T-cell (primary cell): ENCODE results near the gene TTC23. TPM values are rescaled to one million over a fixed set of nuclear protein-coding genes. Genes with fewer than 3 reads are reported as not detected.

Experiments used
- ATAC-seq, 4 experiments: fragments of 200-7000 bp in 3 of 4; fragments of 150-1000 bp in 1 of 4; cut with Tn5 transposase; replicated peaks in 1 of 4; 1 replicate in 3 of 4; 2 replicates in 1 of 4; pipeline ENCODE4 v1.10.0; 2021; ENCODE audit warnings: moderate library complexity in 3 of 4, mild to moderate bottlenecking in 2 of 4, moderate number of reproducible peaks in 1 of 4
- CTCF ChIA-PET, 2 donors: fragments of 300-600 bp; sonication (Branson Sonifier 250); formaldehyde crosslinking; loops; one replicate each; lab custom pipeline; 2022; ENCODE audit warnings: antibody characterized with exemption in 2 of 2; lab: Charles Lee
- POLR2A ChIA-PET, 2 donors: fragments of 300-600 bp; sonication (Branson Sonifier 250); formaldehyde crosslinking; loops; one replicate each; lab custom pipeline; 2022; ENCODE audit warnings: antibody characterized with exemption in 2 of 2; lab: Charles Lee
- DNase-seq, 35 experiments: peaks; one replicate each; pipeline versions ENCODE4 v3.0.0 to v3.0.0-alpha.2; 2013 to 2023
- H3K27ac ChIP-seq: one replicate; pipeline ENCODE4 v1.5.1; 2013; ENCODE audit warnings: low read length
- H3K27me3 ChIP-seq, 2 experiments: replicated peaks in 1 of 2; 1 replicate in 1 of 2; 2 replicates in 1 of 2; pipeline versions ENCODE4 v1.6.1 to v1.7.0; 2013; ENCODE audit warnings: low read length in 1 of 2, mixed read lengths in 1 of 2; ENCODE audit not compliant: control insufficient read depth in 2 of 2, insufficient read depth in 2 of 2; ENCODE audit errors: extremely low read depth in 1 of 2
- H3K36me3 ChIP-seq, 2 donors: 1 replicate in 1 of 2; 2 replicates in 1 of 2; pipeline versions ENCODE4 v1.6.1 to v1.7.0; 2013; ENCODE audit warnings: low read length in 1 of 2; ENCODE audit not compliant: control insufficient read depth in 2 of 2, insufficient read depth in 1 of 2; ENCODE audit errors: extremely low read depth in 1 of 2
- H3K4me1 ChIP-seq, 2 experiments: 1 replicate in 1 of 2; 2 replicates in 1 of 2; pipeline versions ENCODE4 v1.6.1 to v1.7.0; 2013; ENCODE audit warnings: low read length in 2 of 2, mixed read lengths in 1 of 2; ENCODE audit not compliant: insufficient read depth in 2 of 2, control insufficient read depth in 1 of 2; ENCODE audit errors: extremely low read depth in 1 of 2
- H3K4me3 ChIP-seq, 2 donors: 1 replicate in 1 of 2; 2 replicates in 1 of 2; pipeline versions ENCODE4 v1.5.1 to v1.7.0; 2013; ENCODE audit warnings: mild to moderate bottlenecking in 2 of 2, low read length in 1 of 2, moderate library complexity in 1 of 2; ENCODE audit not compliant: control insufficient read depth in 1 of 2; ENCODE audit errors: extremely low read depth in 1 of 2
- H3K9me3 ChIP-seq: 2 replicates; pipeline ENCODE4 v1.7.0; 2013
- H3K27ac Mint-ChIP-seq, 2 donors: one replicate each; pipeline ENCODE4 v1.8.0; 2020 to 2021; ENCODE audit warnings: mild to moderate bottlenecking in 2 of 2, mixed read lengths in 2 of 2
- H3K27me3 Mint-ChIP-seq, 2 donors: one replicate each; pipeline ENCODE4 v1.8.0; 2021 to 2022; ENCODE audit warnings: mixed read lengths in 2 of 2
- H3K36me3 Mint-ChIP-seq: one replicate; pipeline ENCODE4 v1.8.0; 2021; ENCODE audit warnings: mixed read lengths
- H3K4me1 Mint-ChIP-seq, 3 donors: one replicate each; pipeline ENCODE4 v1.8.0; 2020 to 2022; ENCODE audit warnings: mixed read lengths in 3 of 3, mild to moderate bottlenecking in 1 of 3
- H3K4me3 Mint-ChIP-seq, 3 donors: one replicate each; pipeline ENCODE4 v1.8.0; 2020 to 2022; ENCODE audit warnings: mild to moderate bottlenecking in 3 of 3, mixed read lengths in 3 of 3, moderate library complexity in 3 of 3
- H3K9me3 Mint-ChIP-seq, 3 donors: one replicate each; pipeline ENCODE4 v1.8.0; 2020 to 2022; ENCODE audit warnings: mixed read lengths in 3 of 3
- WGBS: methylation state at CpG from one replicate; pipeline ENCODE4 v1.1.5; 2013; ENCODE audit warnings: missing lambda C conversion rate; ENCODE audit not compliant: insufficient coverage; 5-methylcytosine and 5-hydroxymethylcytosine counted together
- total RNA-seq, 35 experiments: library from RNA in 6 of 35; stranded (reverse) in 6 of 35; fragments of 120-200 nt in 1 of 35; gene quantifications; one replicate each; pipeline versions ENCODE4 v1.2.1 to v1.2.4 and lab custom pipeline; 2013 to 2026

TTC23 gene
- total RNA-seq, 5 donors from 2014 or later (not counting 1 experiment from before 2014, with no cell fraction given), result 0.18 to 2.2 (median 1.3) TPM; not detected in 2

- WGBS, result 3% methylated on average over 44 of the region's 50 CpGs
- Mint-ChIP-seq H3K27me3 (peaks cover 37 to 51% of the 10 kb centered on the region in 2 donors), H3K27ac (no peak overlapping the region), H3K4me3 (no peak overlapping the region), H3K9me3 (no peaks in the 10 kb centered on the region), H3K36me3 (no peaks in the 10 kb centered on the region), H3K4me1 (peaks cover 0 to 7% (median 6%) of the 10 kb centered on the region in 3 donors)
- peaks cover 0 to 13% of the 10 kb centered on the region in 2 experiments for H3K4me1 ChIP-seq
- no peaks in the 10 kb centered on the region for H3K9me3 ChIP-seq
- CTCF ChIA-PET, result interaction anchor here in 1 of 2 donors (0.7 kb wide), 1 partner anchor 852 kb away, joined by 3 read pairs; no protein-coding TSS in a partner anchor
- H3K27ac ChIP-seq, result no peak overlapping the region
- peaks cover 0 to 73% of the 10 kb centered on the region in 2 experiments for H3K27me3 ChIP-seq
- peak in 3 of 4 experiments; percentile 18 to 51 (median 33) for ATAC-seq
- peak overlapping the region in 1 of 2 donors; percentile 11 for H3K4me3 ChIP-seq
- peak in 18 of 35 experiments; percentile 6 to 60 (median 20) for DNase-seq
- no peaks in the 10 kb centered on the region for H3K36me3 ChIP-seq
- POLR2A ChIA-PET, result no interaction called here
Measured at GRCh38 chr15:99100245-99101173, 148.9 kb downstream of the TTC23 start.

- Mint-ChIP-seq H3K36me3 (no peaks in the 10 kb centered on the region), H3K27ac (no peak overlapping the region), H3K9me3 (no peaks in the 10 kb centered on the region), H3K27me3 (peaks cover 37 to 51% of the 10 kb centered on the region in 2 donors), H3K4me3 (no peak overlapping the region), H3K4me1 (peaks cover 0 to 7% (median 6%) of the 10 kb centered on the region in 3 donors)
- Histone ChIP-seq H3K27ac (no peak overlapping the region), H3K27me3 (peaks cover 0 to 70% of the 10 kb centered on the region in 2 experiments), H3K36me3 (no peaks in the 10 kb centered on the region), H3K4me3 (no peak overlapping the region), H3K4me1 (peaks cover 0 to 9% of the 10 kb centered on the region in 2 experiments), H3K9me3 (no peaks in the 10 kb centered on the region)
- DNase-seq (no peak), ATAC-seq (no peak)
- ChIA-PET CTCF (no interaction called here), POLR2A (no interaction called here)
- 64% methylated on average over 5 of the region's 7 CpGs for WGBS
Measured at GRCh38 chr15:99099661-99100060, 149.7 kb downstream of the TTC23 start.

- H3K36me3 Mint-ChIP-seq, result no peaks in the 10 kb centered on the region
- Histone ChIP-seq H3K27me3 (peaks cover 0 to 64% of the 10 kb centered on the region in 2 experiments), H3K36me3 (no peaks in the 10 kb centered on the region), H3K4me1 (peaks cover 0 to 7% of the 10 kb centered on the region in 2 experiments), H3K4me3 (no peak overlapping the region), H3K27ac (no peak overlapping the region), H3K9me3 (no peaks in the 10 kb centered on the region)
- POLR2A ChIA-PET, result no interaction called here
- 73% methylated on average over 5 of the region's 6 CpGs for WGBS
- peaks cover 0 to 7% (median 6%) of the 10 kb centered on the region in 3 donors for H3K4me1 Mint-ChIP-seq
- ATAC-seq, result no peak
- H3K27ac Mint-ChIP-seq, result no peak overlapping the region
- H3K27me3 Mint-ChIP-seq, result peaks cover 37 to 49% of the 10 kb centered on the region in 2 donors
- no peak for DNase-seq
- CTCF ChIA-PET, result no interaction called here
- no peaks in the 10 kb centered on the region for H3K9me3 Mint-ChIP-seq
- no peak overlapping the region for H3K4me3 Mint-ChIP-seq
Measured at GRCh38 chr15:99098991-99099390, 150.4 kb downstream of the TTC23 start.

- H3K27me3 Mint-ChIP-seq, result peaks cover 33 to 45% of the 10 kb centered on the region in 2 donors
- CTCF ChIA-PET, result no interaction called here
- ATAC-seq, result no peak
Measured at GRCh38 chr15:99098426-99098825, 151.0 kb downstream of the TTC23 start.

GRCh38 chr15:99097441-99098410 is 151.7 kb downstream of the TTC23 start:
- WGBS, result 92% methylated on average over 3 of the region's 14 CpGs
- peaks cover 32 to 42% of the 10 kb centered on the region in 2 donors for H3K27me3 Mint-ChIP-seq
- ChIA-PET POLR2A (no interaction called here), CTCF (no interaction called here)
- Histone ChIP-seq H3K9me3 (no peaks in the 10 kb centered on the region), H3K36me3 (no peaks in the 10 kb centered on the region), H3K4me1 (peaks cover 0 to 7% of the 10 kb centered on the region in 2 experiments), H3K27ac (no peak overlapping the region), H3K27me3 (peaks cover 0 to 56% of the 10 kb centered on the region in 2 experiments), H3K4me3 (no peak overlapping the region)
- H3K27ac Mint-ChIP-seq, result no peak overlapping the region
- H3K9me3 Mint-ChIP-seq, result no peaks in the 10 kb centered on the region
- ATAC-seq (no peak), DNase-seq (no peak)
- H3K4me1 Mint-ChIP-seq, result peaks cover 0 to 5% (median 4%) of the 10 kb centered on the region in 3 donors
- no peaks in the 10 kb centered on the region for H3K36me3 Mint-ChIP-seq
- H3K4me3 Mint-ChIP-seq, result no peak overlapping the region

More at GRCh38 chr15:99098426-99098825, 151.0 kb downstream of the TTC23 start:
- WGBS, result 82% methylated on average over 12 of the region's 12 CpGs
- H3K4me1 Mint-ChIP-seq, result peaks cover 0 to 5% (median 4%) of the 10 kb centered on the region in 3 donors
- peaks cover 0 to 63% of the 10 kb centered on the region in 2 experiments for H3K27me3 ChIP-seq
- no peaks in the 10 kb centered on the region for H3K36me3 ChIP-seq
- H3K27ac ChIP-seq, result no peak overlapping the region
- no peak for DNase-seq
- no peak overlapping the region for H3K4me3 Mint-ChIP-seq
- H3K4me1 ChIP-seq, result peaks cover 0 to 7% of the 10 kb centered on the region in 2 experiments
- H3K9me3 ChIP-seq, result no peaks in the 10 kb centered on the region
- no peak overlapping the region for H3K27ac Mint-ChIP-seq
- POLR2A ChIA-PET, result no interaction called here
- H3K4me3 ChIP-seq, result no peak overlapping the region
- no peaks in the 10 kb centered on the region for H3K9me3 Mint-ChIP-seq
- no peaks in the 10 kb centered on the region for H3K36me3 Mint-ChIP-seq
